ENCODE measurements around the gene AATF. TPM values are rescaled to one million over a fixed set of nuclear protein-coding genes. Genes with fewer than 3 reads are reported as not detected.

The AATF gene
- 52.1 TPM for polyA plus RNA-seq (2013)

DNA sequence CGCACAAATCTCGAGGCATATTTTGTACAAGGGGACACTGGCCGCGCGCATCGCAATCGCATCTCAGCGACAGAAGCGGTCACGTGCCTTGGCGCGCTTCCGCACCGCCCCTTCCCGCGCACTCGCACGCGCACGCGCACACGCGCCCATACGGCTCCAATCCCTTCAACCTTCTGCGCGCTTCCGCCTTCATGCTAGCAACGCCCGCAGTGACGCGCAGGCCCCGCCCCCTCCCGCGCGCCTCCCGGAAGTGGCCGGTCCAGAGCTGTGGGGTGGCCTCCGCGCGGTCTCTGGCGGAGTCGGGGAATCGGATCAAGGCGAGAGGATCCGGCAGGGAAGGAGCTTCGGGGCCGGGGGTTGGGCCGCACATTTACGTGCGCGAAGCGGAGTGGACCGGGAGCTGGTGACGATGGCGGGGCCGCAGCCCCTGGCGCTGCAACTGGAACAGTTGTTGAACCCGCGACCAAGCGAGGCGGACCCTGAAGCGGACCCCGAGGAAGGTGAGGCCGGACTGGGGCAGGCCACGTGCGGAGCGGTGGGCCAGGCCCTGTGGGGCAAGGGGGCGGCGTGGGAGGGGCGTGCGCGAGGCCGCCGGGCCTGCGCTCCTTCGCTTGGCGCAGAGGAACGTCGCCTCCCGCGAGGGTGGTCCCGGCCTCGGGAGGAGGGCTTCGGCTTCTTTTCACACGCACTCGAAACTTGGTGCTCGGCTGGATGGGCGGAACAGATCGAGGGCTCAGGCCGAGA is at the start of gene AATF:
TSS of gene AATF (plus strand) at position 238 of the 744 bp plus-strand sequence. CDS start at position 410, 172 bp downstream.
- no peaks in the 10 kb centered on the region for H3K9me3 ChIP-seq (ENCODE audit: control extremely low read depth in 1 of 5, control insufficient read depth in 4 of 5, insufficient read depth in 2 of 5, low read depth in 1 of 5, low read length in 4 of 5)
- peak; percentile 93 to 97 (median 96) for DNase-seq
- H3K36me3 ChIP-seq (ENCODE audit: control insufficient read depth in 4 of 4, insufficient read depth in 4 of 4, low read length in 3 of 4), result peaks cover 9 to 27% (median 21%) of the 10 kb centered on the region in 4 experiments
- peak within 1 kb of the TSS; percentile 71 to 91 (median 84) for H3K4me3 ChIP-seq (ENCODE audit: control insufficient read depth in 1 of 7, extremely low read depth in 1 of 7, insufficient read depth in 4 of 7, low read depth in 2 of 7, low read length in 6 of 7)
- POLR2A ChIA-PET, result interaction anchor here (1.0 kb wide), 1 partner anchor 16 kb away, joined by 3 read pairs; no protein-coding TSS in a partner anchor
- WGBS (ENCODE audit: insufficient coverage), result 0% methylated on average over 86 of the region's 90 CpGs
- peaks cover 19 to 45% (median 28%) of the 10 kb centered on the region in 5 experiments for H3K27me3 ChIP-seq (replicated peaks in 2 of 5; ENCODE audit: control insufficient read depth in 4 of 5, insufficient read depth in 5 of 5, low read length in 4 of 5)
- H3K27ac ChIP-seq (ENCODE audit: insufficient read depth in 1 of 2, low read depth in 1 of 2, low read length in 2 of 2, poor library complexity in 1 of 2, severe bottlenecking in 2 of 2), result peak within 1 kb of the TSS; percentile 41 to 74
- CTCF ChIA-PET, result interaction anchor here (0.6 to 2.1 kb wide), 4 partner anchors 12 to 341 kb away, joined by 3 to 7 read pairs (median 4); partner anchors contain the start of gene LHX1
- H3K4me1 ChIP-seq (ENCODE audit: control extremely low read depth in 1 of 4, control insufficient read depth in 4 of 4, insufficient read depth in 4 of 4, low read length in 3 of 4), result peaks cover 5 to 30% (median 25%) of the 10 kb centered on the region in 4 experiments

DNA sequence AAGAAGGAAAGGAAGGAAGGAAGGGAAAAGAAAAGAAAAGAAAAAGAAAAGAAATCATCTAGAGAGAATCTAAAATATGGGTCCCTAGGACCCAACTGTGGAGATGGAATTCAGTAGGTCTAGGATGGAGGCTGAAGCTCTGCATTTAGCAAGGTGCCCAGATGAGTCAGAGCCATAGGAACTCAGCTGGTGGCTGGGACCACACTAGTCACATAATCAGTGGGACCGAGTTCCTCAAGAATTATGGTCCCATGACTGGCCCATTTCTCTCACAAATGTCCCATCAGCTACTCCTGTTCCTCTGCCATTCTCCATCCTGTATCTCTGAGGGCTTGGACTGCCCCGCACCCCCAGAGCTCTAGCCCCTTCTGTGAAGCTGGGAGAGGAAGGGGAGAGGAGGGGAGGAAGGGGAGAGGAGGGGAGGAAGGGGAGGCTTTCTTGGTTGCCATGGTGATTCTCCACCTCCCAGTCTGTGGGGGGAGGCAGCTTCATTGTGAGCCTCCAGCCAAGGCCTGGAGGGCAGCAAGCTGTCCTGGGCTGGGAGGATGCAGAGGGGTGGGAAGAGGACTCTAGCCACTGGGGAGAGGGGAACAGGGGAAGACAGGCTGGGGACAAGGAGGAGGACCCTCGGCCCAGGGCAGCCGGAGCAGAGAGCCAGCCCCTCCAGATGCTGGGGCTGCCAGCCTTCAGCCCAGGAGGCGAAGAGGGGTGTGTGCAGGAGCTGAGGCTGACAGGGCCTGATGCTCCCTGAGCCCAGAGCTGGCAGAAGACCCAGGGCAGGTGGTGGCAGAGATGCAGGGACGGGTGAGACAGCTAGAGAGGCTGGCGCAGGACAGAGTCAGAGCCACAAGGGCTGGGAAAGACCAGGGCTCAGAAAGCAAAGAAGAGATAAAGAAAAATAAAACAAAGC is 49.2 kb upstream of the AATF start:
- Histone ChIP-seq H3K27ac (ENCODE audit: insufficient read depth in 1 of 2, low read depth in 1 of 2, low read length in 2 of 2, poor library complexity in 1 of 2, severe bottlenecking in 2 of 2) (no peak overlapping the region), H3K27me3 (replicated peaks in 2 of 5; ENCODE audit: control insufficient read depth in 4 of 5, insufficient read depth in 5 of 5, low read length in 4 of 5) (peaks cover 0 to 13% (median 0%) of the 10 kb centered on the region in 5 experiments), H3K4me3 (ENCODE audit: control insufficient read depth in 1 of 7, extremely low read depth in 1 of 7, insufficient read depth in 4 of 7, low read depth in 2 of 7, low read length in 6 of 7) (no peak overlapping the region), H3K9me3 (ENCODE audit: control extremely low read depth in 1 of 5, control insufficient read depth in 4 of 5, insufficient read depth in 2 of 5, low read depth in 1 of 5, low read length in 4 of 5) (no peaks in the 10 kb centered on the region), H3K4me1 (ENCODE audit: control extremely low read depth in 1 of 4, control insufficient read depth in 4 of 4, insufficient read depth in 4 of 4, low read length in 3 of 4) (no peaks in the 10 kb centered on the region), H3K36me3 (ENCODE audit: control insufficient read depth in 4 of 4, insufficient read depth in 4 of 4, low read length in 3 of 4) (no peaks in the 10 kb centered on the region)
- CTCF ChIA-PET, result no interaction called here
- peak in 1 of 3 donors; percentile 23 for DNase-seq
- 58% methylated on average over 4 of the region's 7 CpGs for WGBS (ENCODE audit: insufficient coverage)
- POLR2A ChIA-PET, result no interaction called here

GRCh38 chr17:36900160-36900512 is 48.6 kb upstream of the AATF start:
- Histone ChIP-seq H3K9me3 (ENCODE audit: control extremely low read depth in 1 of 5, control insufficient read depth in 4 of 5, insufficient read depth in 2 of 5, low read depth in 1 of 5, low read length in 4 of 5) (no peaks in the 10 kb centered on the region), H3K36me3 (ENCODE audit: control insufficient read depth in 4 of 4, insufficient read depth in 4 of 4, low read length in 3 of 4) (no peaks in the 10 kb centered on the region), H3K27me3 (replicated peaks in 2 of 5; ENCODE audit: control insufficient read depth in 4 of 5, insufficient read depth in 5 of 5, low read length in 4 of 5) (peaks cover 0 to 13% (median 0%) of the 10 kb centered on the region in 5 experiments), H3K27ac (ENCODE audit: insufficient read depth in 1 of 2, low read depth in 1 of 2, low read length in 2 of 2, poor library complexity in 1 of 2, severe bottlenecking in 2 of 2) (no peak overlapping the region), H3K4me1 (ENCODE audit: control extremely low read depth in 1 of 4, control insufficient read depth in 4 of 4, insufficient read depth in 4 of 4, low read length in 3 of 4) (no peaks in the 10 kb centered on the region), H3K4me3 (ENCODE audit: control insufficient read depth in 1 of 7, extremely low read depth in 1 of 7, insufficient read depth in 4 of 7, low read depth in 2 of 7, low read length in 6 of 7) (no peak overlapping the region)
- CTCF ChIA-PET, result no interaction called here
- POLR2A ChIA-PET, result no interaction called here
- no peak for DNase-seq
- 98% methylated on average over 5 of the region's 7 CpGs for WGBS (ENCODE audit: insufficient coverage)

DNA sequence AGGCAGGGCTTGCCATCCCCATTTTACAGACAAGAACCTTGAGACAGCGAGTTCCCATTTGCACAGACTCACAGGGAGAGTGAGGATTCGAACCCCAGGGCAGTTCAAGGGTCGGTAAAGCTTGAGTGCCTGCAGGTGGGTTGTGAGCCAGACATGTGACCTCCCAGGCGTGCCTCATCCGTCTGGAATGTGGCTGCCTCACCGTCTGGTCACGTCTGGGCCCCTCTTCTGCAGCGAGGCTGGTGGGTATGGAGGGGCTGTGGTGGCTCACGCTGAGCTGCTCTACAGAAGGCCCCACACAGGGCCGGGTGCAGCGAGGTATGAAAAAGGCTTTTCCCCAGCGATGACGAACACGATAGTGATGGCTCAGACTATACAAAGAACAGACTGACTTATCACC is 47.2 kb upstream of the AATF start:
- POLR2A ChIA-PET, result no interaction called here
- Histone ChIP-seq H3K27me3 (replicated peaks in 2 of 5; ENCODE audit: control insufficient read depth in 4 of 5, insufficient read depth in 5 of 5, low read length in 4 of 5) (peaks cover 0 to 10% (median 3%) of the 10 kb centered on the region in 5 experiments), H3K9me3 (ENCODE audit: control extremely low read depth in 1 of 5, control insufficient read depth in 4 of 5, insufficient read depth in 2 of 5, low read depth in 1 of 5, low read length in 4 of 5) (no peaks in the 10 kb centered on the region), H3K27ac (ENCODE audit: insufficient read depth in 1 of 2, low read depth in 1 of 2, low read length in 2 of 2, poor library complexity in 1 of 2, severe bottlenecking in 2 of 2) (no peak overlapping the region), H3K4me1 (ENCODE audit: control extremely low read depth in 1 of 4, control insufficient read depth in 4 of 4, insufficient read depth in 4 of 4, low read length in 3 of 4) (no peaks in the 10 kb centered on the region), H3K36me3 (ENCODE audit: control insufficient read depth in 4 of 4, insufficient read depth in 4 of 4, low read length in 3 of 4) (no peaks in the 10 kb centered on the region), H3K4me3 (ENCODE audit: control insufficient read depth in 1 of 7, extremely low read depth in 1 of 7, insufficient read depth in 4 of 7, low read depth in 2 of 7, low read length in 6 of 7) (no peak overlapping the region)
- CTCF ChIA-PET, result interaction anchor here (1.0 kb wide), 1 partner anchor 9 kb away, joined by 4 read pairs; no protein-coding TSS in a partner anchor
- DNase-seq, result no peak
- 86% methylated on average over 7 of the region's 14 CpGs for WGBS (ENCODE audit: insufficient coverage)

GRCh38 chr17:36907407-36907806 is 41.3 kb upstream of the AATF start:
- Histone ChIP-seq H3K36me3 (ENCODE audit: control insufficient read depth in 4 of 4, insufficient read depth in 4 of 4, low read length in 3 of 4) (no peaks in the 10 kb centered on the region), H3K27me3 (replicated peaks in 2 of 5; ENCODE audit: control insufficient read depth in 4 of 5, insufficient read depth in 5 of 5, low read length in 4 of 5) (peaks cover 0 to 41% (median 14%) of the 10 kb centered on the region in 5 experiments), H3K4me3 (ENCODE audit: control insufficient read depth in 1 of 7, extremely low read depth in 1 of 7, insufficient read depth in 4 of 7, low read depth in 2 of 7, low read length in 6 of 7) (no peak overlapping the region), H3K9me3 (ENCODE audit: control extremely low read depth in 1 of 5, control insufficient read depth in 4 of 5, insufficient read depth in 2 of 5, low read depth in 1 of 5, low read length in 4 of 5) (no peaks in the 10 kb centered on the region), H3K4me1 (ENCODE audit: control extremely low read depth in 1 of 4, control insufficient read depth in 4 of 4, insufficient read depth in 4 of 4, low read length in 3 of 4) (no peaks in the 10 kb centered on the region), H3K27ac (ENCODE audit: insufficient read depth in 1 of 2, low read depth in 1 of 2, low read length in 2 of 2, poor library complexity in 1 of 2, severe bottlenecking in 2 of 2) (no peak overlapping the region)
- WGBS (ENCODE audit: insufficient coverage), result 86% methylated on average over 10 of the region's 10 CpGs
- POLR2A ChIA-PET, result no interaction called here
- CTCF ChIA-PET, result interaction anchor here (1.2 kb wide), 1 partner anchor 10 kb away, joined by 3 read pairs; no protein-coding TSS in a partner anchor
- DNase-seq, result no peak

DNA sequence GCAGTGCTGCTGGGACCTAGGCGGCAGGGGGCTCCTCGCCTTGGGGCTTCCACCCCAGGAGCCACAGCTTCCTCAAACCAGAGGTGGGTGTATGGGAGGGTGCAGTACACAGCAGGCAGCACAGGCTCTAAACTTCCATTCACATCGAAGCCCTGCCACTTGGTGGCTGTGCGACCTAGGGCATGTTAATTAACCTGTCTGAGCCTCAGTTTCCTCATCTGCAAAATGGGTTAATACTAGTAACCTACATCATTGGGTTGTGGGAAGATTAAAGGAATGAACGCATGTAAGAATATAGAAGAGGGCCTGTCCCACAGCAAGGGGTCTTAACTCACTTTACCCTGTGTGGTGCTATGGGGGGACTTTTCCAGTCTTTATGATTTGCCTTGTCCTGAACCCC is 38.2 kb upstream of the AATF start:
- CTCF ChIA-PET, result interaction anchor here (1.2 kb wide), 1 partner anchor 8 kb away, joined by 4 read pairs; no protein-coding TSS in a partner anchor
- Histone ChIP-seq H3K27ac (ENCODE audit: insufficient read depth in 1 of 2, low read depth in 1 of 2, low read length in 2 of 2, poor library complexity in 1 of 2, severe bottlenecking in 2 of 2) (no peak overlapping the region), H3K36me3 (ENCODE audit: control insufficient read depth in 4 of 4, insufficient read depth in 4 of 4, low read length in 3 of 4) (no peaks in the 10 kb centered on the region), H3K4me3 (ENCODE audit: control insufficient read depth in 1 of 7, extremely low read depth in 1 of 7, insufficient read depth in 4 of 7, low read depth in 2 of 7, low read length in 6 of 7) (no peak overlapping the region), H3K27me3 (replicated peaks in 2 of 5; ENCODE audit: control insufficient read depth in 4 of 5, insufficient read depth in 5 of 5, low read length in 4 of 5) (peaks cover 0 to 47% (median 11%) of the 10 kb centered on the region in 5 experiments), H3K9me3 (ENCODE audit: control extremely low read depth in 1 of 5, control insufficient read depth in 4 of 5, insufficient read depth in 2 of 5, low read depth in 1 of 5, low read length in 4 of 5) (no peaks in the 10 kb centered on the region), H3K4me1 (ENCODE audit: control extremely low read depth in 1 of 4, control insufficient read depth in 4 of 4, insufficient read depth in 4 of 4, low read length in 3 of 4) (no peaks in the 10 kb centered on the region)
- no CpG with 5 or more reads among the region's 5 CpGs for WGBS (ENCODE audit: insufficient coverage)
- no peak for DNase-seq
- POLR2A ChIA-PET, result no interaction called here

All from common myeloid progenitor, CD34-positive (primary cell).